ENCODE data around the gene ISG20.

ISG20 gene

GRCh38 chr15:88638626-88639372 is at the start of gene ISG20:
TSS of gene ISG20 (plus strand) at chr15:88639016. CDS start at chr15:88639367, 351 bp downstream.
- peak; percentile 96 for DNase-seq

GRCh38 chr15:88590759-88591158 is 48.1 kb upstream of the ISG20 start:
- DNase-seq: no peak

GRCh38 chr15:88591384-88591783 is 47.4 kb upstream of the ISG20 start:
- no peak for DNase-seq

GRCh38 chr15:88603885-88604284 is 34.9 kb upstream of the ISG20 start:
- no peak for DNase-seq

- DNase-seq: no peak
Observed at GRCh38 chr15:88604381-88605188, 34.2 kb upstream of the ISG20 start.

GRCh38 chr15:88605189-88606069 is 33.4 kb upstream of the ISG20 start:
- DNase-seq: peak; percentile 55

GRCh38 chr15:88606070-88606794 is 32.6 kb upstream of the ISG20 start:
- no peak for DNase-seq

GRCh38 chr15:88607951-88608350 is 30.9 kb upstream of the ISG20 start:
- DNase-seq: no peak

- no peak for DNase-seq
Observed at GRCh38 chr15:88608607-88609181, 30.1 kb upstream of the ISG20 start.

GRCh38 chr15:88609344-88610090 is 29.3 kb upstream of the ISG20 start:
- DNase-seq: no peak

- DNase-seq: no peak
Observed at GRCh38 chr15:88610701-88611231, 28.1 kb upstream of the ISG20 start.

GRCh38 chr15:88612186-88612796 is 26.5 kb upstream of the ISG20 start:
- no peak for DNase-seq

- DNase-seq: no peak
Observed at GRCh38 chr15:88613074-88613944, 25.5 kb upstream of the ISG20 start.

GRCh38 chr15:88615303-88616107 is 23.3 kb upstream of the ISG20 start:
- no peak for DNase-seq

GRCh38 chr15:88616240-88616639 is 22.6 kb upstream of the ISG20 start:
- DNase-seq: no peak

- no peak for DNase-seq
Observed at GRCh38 chr15:88617031-88617722, 21.6 kb upstream of the ISG20 start.

GRCh38 chr15:88617790-88618189 is 21.0 kb upstream of the ISG20 start:
- DNase-seq: no peak

- DNase-seq: no peak
Observed at GRCh38 chr15:88618686-88619085, 20.1 kb upstream of the ISG20 start.

Measured in activated CD4-positive, alpha-beta T cell treated with anti-CD3 and anti-CD28 coated beads, Interleukin-2, amount 50 U/mL, for 1 hour (primary cell).